ENCODE results near the gene PABPC1L.
A peak's percentile ranks its signal among the peaks of the same experiment; 100 is the strongest.

PABPC1L gene

GRCh38 chr20:44959082-44959637, 49.3 kb downstream of the PABPC1L start:
- Histone ChIP-seq H3K4me3 (ENCODE audit: low read depth, low read length) (no peak overlapping the region), H3K9me3 (ENCODE audit: insufficient read depth, low read depth, low read length) (no peaks in the 10 kb centered on the region), H3K4me2 (ENCODE audit: low read length) (peak overlapping the region; percentile 74), H4K8ac (ENCODE audit: low read depth, low read length) (no peak overlapping the region), H3K27me3 (ENCODE audit: insufficient read depth, low read length) (no peaks in the 10 kb centered on the region), H2AK5ac (ENCODE audit: low read length) (no peak overlapping the region), H3K14ac (ENCODE audit: low read length) (no peak overlapping the region), H4K91ac (ENCODE audit: low read depth, low read length) (no peak overlapping the region), H2AFZ (ENCODE audit: insufficient read depth, low read length, poor library complexity) (no peak overlapping the region), H3K23ac (ENCODE audit: low read length) (no peak overlapping the region), H3K27ac (ENCODE audit: low read depth, low read length) (no peak overlapping the region), H2BK120ac (ENCODE audit: insufficient read depth, low read length, poor library complexity) (no peak overlapping the region), H3K36me3 (ENCODE audit: control insufficient read depth in 1 of 2, insufficient read depth in 2 of 2, low read length in 2 of 2) (peaks cover 10 to 17% of the 10 kb centered on the region in 2 experiments), H3K9ac (ENCODE audit: low read length) (no peak overlapping the region), H3K18ac (ENCODE audit: low read length) (no peak overlapping the region), H2BK12ac (ENCODE audit: low read length) (no peak overlapping the region), H2BK5ac (ENCODE audit: low read depth, low read length, poor library complexity) (no peak overlapping the region), H3K79me1 (ENCODE audit: low read length) (peaks cover 7% of the 10 kb centered on the region), H4K12ac (ENCODE audit: low read depth, low read length) (no peak overlapping the region), H3K4ac (ENCODE audit: low read depth, low read length) (peak overlapping the region; percentile 13), H3K4me1 (ENCODE audit: control insufficient read depth in 1 of 2, insufficient read depth in 2 of 2, low read length in 2 of 2) (peaks cover 6 to 24% of the 10 kb centered on the region in 2 experiments), H3K79me2 (ENCODE audit: control insufficient read depth, insufficient read depth, low read length, poor library complexity) (peaks cover 4% of the 10 kb centered on the region)
- no CpG with 5 or more reads among the region's 8 CpGs for WGBS (ENCODE audit: extremely low coverage, insufficient coverage, insufficient read length)
- peak; percentile 21 to 40 for DNase-seq

- no CpG with 5 or more reads among the region's 13 CpGs for WGBS (ENCODE audit: extremely low coverage, insufficient coverage, insufficient read length)
- H2AK5ac ChIP-seq (ENCODE audit: low read length) = no peak overlapping the region
- H3K4me1 ChIP-seq (ENCODE audit: control insufficient read depth in 1 of 2, insufficient read depth in 2 of 2, low read length in 2 of 2) = peaks cover 6 to 21% of the 10 kb centered on the region in 2 experiments
- H3K27me3 ChIP-seq (ENCODE audit: insufficient read depth, low read length) = no peaks in the 10 kb centered on the region
- no peak overlapping the region for H2BK5ac ChIP-seq (ENCODE audit: low read depth, low read length, poor library complexity)
- H3K36me3 ChIP-seq (ENCODE audit: control insufficient read depth in 1 of 2, insufficient read depth in 2 of 2, low read length in 2 of 2) = peaks cover 10 to 15% of the 10 kb centered on the region in 2 experiments
- no peak overlapping the region for H3K18ac ChIP-seq (ENCODE audit: low read length)
- H3K4ac ChIP-seq (ENCODE audit: low read depth, low read length) = peak overlapping the region; percentile 67
- peaks cover 4% of the 10 kb centered on the region for H3K79me2 ChIP-seq (ENCODE audit: control insufficient read depth, insufficient read depth, low read length, poor library complexity)
- peak overlapping the region; percentile 64 for H3K27ac ChIP-seq (ENCODE audit: low read depth, low read length)
- H3K79me1 ChIP-seq (ENCODE audit: low read length) = peaks cover 7% of the 10 kb centered on the region
- no peak overlapping the region for H4K12ac ChIP-seq (ENCODE audit: low read depth, low read length)
- H3K4me2 ChIP-seq (ENCODE audit: low read length) = peak overlapping the region; percentile 74
- H3K9ac ChIP-seq (ENCODE audit: low read length) = peak overlapping the region; percentile 18
- no peak overlapping the region for H3K14ac ChIP-seq (ENCODE audit: low read length)
- H3K4me3 ChIP-seq (ENCODE audit: low read depth, low read length) = peak overlapping the region; percentile 84
- peak overlapping the region; percentile 74 for H4K91ac ChIP-seq (ENCODE audit: low read depth, low read length)
- no peak overlapping the region for H2AFZ ChIP-seq (ENCODE audit: insufficient read depth, low read length, poor library complexity)
- no peaks in the 10 kb centered on the region for H3K9me3 ChIP-seq (ENCODE audit: insufficient read depth, low read depth, low read length)
- H4K8ac ChIP-seq (ENCODE audit: low read depth, low read length) = no peak overlapping the region
- H3K23ac ChIP-seq (ENCODE audit: low read length) = no peak overlapping the region
- DNase-seq = peak; percentile 55 to 56
- no peak overlapping the region for H2BK120ac ChIP-seq (ENCODE audit: insufficient read depth, low read length, poor library complexity)
- H2BK12ac ChIP-seq (ENCODE audit: low read length) = no peak overlapping the region
Observed at GRCh38 chr20:44959638-44960102, 49.8 kb downstream of the PABPC1L start.

GRCh38 chr20:44960103-44960852, 50.4 kb downstream of the PABPC1L start, which contains the start of gene TOMM34:
TOMM34 (minus strand) TSS chr20:44960397; CDS start chr20:44960333, 64 bp downstream.
- Histone ChIP-seq H3K4me2 (ENCODE audit: low read length) (peak within 1 kb of the TSS; percentile 74), H3K9ac (ENCODE audit: low read length) (peak within 1 kb of the TSS; percentile 81), H3K27ac (ENCODE audit: low read depth, low read length) (peak within 1 kb of the TSS; percentile 64), H3K4me3 (ENCODE audit: low read depth, low read length) (peak within 1 kb of the TSS; percentile 84), H3K14ac (ENCODE audit: low read length) (peak within 1 kb of the TSS; percentile 84), H2AFZ (ENCODE audit: insufficient read depth, low read length, poor library complexity) (peak within 1 kb of the TSS; percentile 75), H3K79me1 (ENCODE audit: low read length) (peaks cover 7% of the 10 kb centered on the region), H4K91ac (ENCODE audit: low read depth, low read length) (peak within 1 kb of the TSS; percentile 74), H3K23ac (ENCODE audit: low read length) (no peak within 1 kb of the TSS), H4K12ac (ENCODE audit: low read depth, low read length) (no peak within 1 kb of the TSS), H3K79me2 (ENCODE audit: control insufficient read depth, insufficient read depth, low read length, poor library complexity) (peaks cover 4% of the 10 kb centered on the region), H2AK5ac (ENCODE audit: low read length) (no peak within 1 kb of the TSS), H2BK120ac (ENCODE audit: insufficient read depth, low read length, poor library complexity) (peak within 1 kb of the TSS; percentile 67), H3K36me3 (ENCODE audit: control insufficient read depth in 1 of 2, insufficient read depth in 2 of 2, low read length in 2 of 2) (peaks cover 6 to 10% of the 10 kb centered on the region in 2 experiments), H3K27me3 (ENCODE audit: insufficient read depth, low read length) (no peaks in the 10 kb centered on the region), H3K18ac (ENCODE audit: low read length) (peak within 1 kb of the TSS; percentile 68), H2BK12ac (ENCODE audit: low read length) (no peak within 1 kb of the TSS), H3K9me3 (ENCODE audit: insufficient read depth, low read depth, low read length) (no peaks in the 10 kb centered on the region), H2BK5ac (ENCODE audit: low read depth, low read length, poor library complexity) (peak within 1 kb of the TSS; percentile 37), H3K4me1 (ENCODE audit: control insufficient read depth in 1 of 2, insufficient read depth in 2 of 2, low read length in 2 of 2) (peaks cover 2 to 17% of the 10 kb centered on the region in 2 experiments), H4K8ac (ENCODE audit: low read depth, low read length) (peak within 1 kb of the TSS; percentile 85), H3K4ac (ENCODE audit: low read depth, low read length) (peak within 1 kb of the TSS; percentile 67)
- peak; percentile 92 to 96 for DNase-seq
- no CpG with 5 or more reads among the region's 60 CpGs for WGBS (ENCODE audit: extremely low coverage, insufficient coverage, insufficient read length)

- H3K27me3 ChIP-seq (ENCODE audit: insufficient read depth, low read length) = no peaks in the 10 kb centered on the region
- no peak overlapping the region for H4K91ac ChIP-seq (ENCODE audit: low read depth, low read length)
- no peak overlapping the region for H2AFZ ChIP-seq (ENCODE audit: insufficient read depth, low read length, poor library complexity)
- H3K9me3 ChIP-seq (ENCODE audit: insufficient read depth, low read depth, low read length) = peaks cover 2% of the 10 kb centered on the region
- H4K12ac ChIP-seq (ENCODE audit: low read depth, low read length) = no peak overlapping the region
- H3K79me2 ChIP-seq (ENCODE audit: control insufficient read depth, insufficient read depth, low read length, poor library complexity) = peaks cover 7% of the 10 kb centered on the region
- H3K4ac ChIP-seq (ENCODE audit: low read depth, low read length) = no peak overlapping the region
- no peak overlapping the region for H3K9ac ChIP-seq (ENCODE audit: low read length)
- no peak for DNase-seq
- H3K4me1 ChIP-seq (ENCODE audit: control insufficient read depth in 1 of 2, insufficient read depth in 2 of 2, low read length in 2 of 2) = peaks cover under 1 to 10% of the 10 kb centered on the region in 2 experiments
- H3K4me3 ChIP-seq (ENCODE audit: low read depth, low read length) = no peak overlapping the region
- H3K23ac ChIP-seq (ENCODE audit: low read length) = no peak overlapping the region
- H2BK120ac ChIP-seq (ENCODE audit: insufficient read depth, low read length, poor library complexity) = no peak overlapping the region
- H4K8ac ChIP-seq (ENCODE audit: low read depth, low read length) = no peak overlapping the region
- no peak overlapping the region for H3K4me2 ChIP-seq (ENCODE audit: low read length)
- H2BK12ac ChIP-seq (ENCODE audit: low read length) = no peak overlapping the region
- H3K18ac ChIP-seq (ENCODE audit: low read length) = no peak overlapping the region
- H2AK5ac ChIP-seq (ENCODE audit: low read length) = no peak overlapping the region
- no CpG with 5 or more reads among the region's 4 CpGs for WGBS (ENCODE audit: extremely low coverage, insufficient coverage, insufficient read length)
- no peak overlapping the region for H3K27ac ChIP-seq (ENCODE audit: low read depth, low read length)
- H3K14ac ChIP-seq (ENCODE audit: low read length) = no peak overlapping the region
- H2BK5ac ChIP-seq (ENCODE audit: low read depth, low read length, poor library complexity) = no peak overlapping the region
- H3K36me3 ChIP-seq (ENCODE audit: control insufficient read depth in 1 of 2, insufficient read depth in 2 of 2, low read length in 2 of 2) = peaks cover 2% of the 10 kb centered on the region in 2 experiments
- H3K79me1 ChIP-seq (ENCODE audit: low read length) = peaks cover 8% of the 10 kb centered on the region
Observed at GRCh38 chr20:44961011-44961869, 51.4 kb downstream of the PABPC1L start.

Data from trophoblast cell (in vitro differentiated cells and primary cell).